Measurements from ENCODE around the gene TUBB4B. TPM values are rescaled to one million over a fixed set of nuclear protein-coding genes. Genes with fewer than 3 reads are reported as not detected.

TUBB4B gene
- total RNA-seq, 4 donors from 2014 or later: 92.0 to 213 (median 150) TPM

DNA sequence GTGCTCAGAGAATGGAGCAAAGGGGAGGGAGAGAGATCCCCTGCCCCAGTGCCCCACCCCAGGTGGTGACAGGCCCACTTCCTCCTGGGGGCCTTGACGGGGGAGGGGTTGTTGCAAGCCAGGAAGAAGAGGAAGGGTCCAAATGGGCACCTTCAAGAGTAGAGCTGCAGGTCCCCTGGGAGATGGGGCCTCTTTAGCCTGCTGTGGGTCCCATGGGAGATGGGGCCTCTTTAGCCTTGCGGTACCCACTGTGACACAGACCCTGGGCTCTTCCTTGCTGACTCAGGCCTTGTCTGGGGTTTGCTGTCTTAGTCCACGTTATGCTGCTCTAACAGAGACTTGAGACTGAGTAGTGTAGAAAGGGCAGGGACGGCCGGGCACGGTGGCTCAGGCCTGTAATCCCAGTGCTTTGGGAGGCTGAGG, 26.9 kb downstream of the TUBB4B start:
- TF ChIP-seq, protein P1, sequence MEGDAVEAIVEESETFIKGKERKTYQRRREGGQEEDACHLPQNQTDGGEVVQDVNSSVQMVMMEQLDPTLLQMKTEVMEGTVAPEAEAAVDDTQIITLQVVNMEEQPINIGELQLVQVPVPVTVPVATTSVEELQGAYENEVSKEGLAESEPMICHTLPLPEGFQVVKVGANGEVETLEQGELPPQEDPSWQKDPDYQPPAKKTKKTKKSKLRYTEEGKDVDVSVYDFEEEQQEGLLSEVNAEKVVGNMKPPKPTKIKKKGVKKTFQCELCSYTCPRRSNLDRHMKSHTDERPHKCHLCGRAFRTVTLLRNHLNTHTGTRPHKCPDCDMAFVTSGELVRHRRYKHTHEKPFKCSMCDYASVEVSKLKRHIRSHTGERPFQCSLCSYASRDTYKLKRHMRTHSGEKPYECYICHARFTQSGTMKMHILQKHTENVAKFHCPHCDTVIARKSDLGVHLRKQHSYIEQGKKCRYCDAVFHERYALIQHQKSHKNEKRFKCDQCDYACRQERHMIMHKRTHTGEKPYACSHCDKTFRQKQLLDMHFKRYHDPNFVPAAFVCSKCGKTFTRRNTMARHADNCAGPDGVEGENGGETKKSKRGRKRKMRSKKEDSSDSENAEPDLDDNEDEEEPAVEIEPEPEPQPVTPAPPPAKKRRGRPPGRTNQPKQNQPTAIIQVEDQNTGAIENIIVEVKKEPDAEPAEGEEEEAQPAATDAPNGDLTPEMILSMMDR (IDR thresholded peaks at IDR 0.05; ENCODE audit: low read depth): no peak

DNA sequence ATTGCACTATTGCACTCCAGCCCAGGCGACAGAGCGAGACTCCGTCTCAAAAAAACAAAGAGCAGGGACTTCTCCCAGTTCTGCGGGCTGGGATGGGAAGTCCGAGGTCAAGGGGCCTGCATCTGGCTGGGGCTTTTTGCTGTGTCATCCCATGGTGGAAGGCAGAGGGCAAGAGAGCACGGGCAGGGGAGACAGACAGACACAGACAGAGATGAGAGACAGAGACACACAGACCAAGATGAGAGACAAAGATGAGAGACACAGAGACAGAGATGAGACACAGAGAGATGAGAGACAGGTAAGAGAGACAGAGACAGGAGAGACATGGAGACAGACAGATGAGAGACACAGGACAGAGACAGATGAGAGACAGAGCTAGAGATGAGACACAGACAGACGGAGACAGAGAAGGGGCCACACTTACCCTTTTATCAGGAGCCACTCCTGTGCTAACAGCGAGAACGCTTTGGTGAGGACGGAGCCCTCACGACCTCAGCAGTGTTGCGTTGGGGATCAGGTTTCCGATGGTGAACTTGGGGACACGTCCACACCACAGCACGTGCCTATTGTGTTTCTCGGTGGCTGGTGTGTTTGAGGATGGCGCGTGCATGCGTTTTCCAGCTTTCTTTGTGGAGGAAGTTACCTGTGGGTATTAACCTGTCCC, 27.6 kb downstream of the TUBB4B start:
- TF ChIP-seq, protein P1 (IDR thresholded peaks at IDR 0.05; ENCODE audit: low read depth): no peak

DNA sequence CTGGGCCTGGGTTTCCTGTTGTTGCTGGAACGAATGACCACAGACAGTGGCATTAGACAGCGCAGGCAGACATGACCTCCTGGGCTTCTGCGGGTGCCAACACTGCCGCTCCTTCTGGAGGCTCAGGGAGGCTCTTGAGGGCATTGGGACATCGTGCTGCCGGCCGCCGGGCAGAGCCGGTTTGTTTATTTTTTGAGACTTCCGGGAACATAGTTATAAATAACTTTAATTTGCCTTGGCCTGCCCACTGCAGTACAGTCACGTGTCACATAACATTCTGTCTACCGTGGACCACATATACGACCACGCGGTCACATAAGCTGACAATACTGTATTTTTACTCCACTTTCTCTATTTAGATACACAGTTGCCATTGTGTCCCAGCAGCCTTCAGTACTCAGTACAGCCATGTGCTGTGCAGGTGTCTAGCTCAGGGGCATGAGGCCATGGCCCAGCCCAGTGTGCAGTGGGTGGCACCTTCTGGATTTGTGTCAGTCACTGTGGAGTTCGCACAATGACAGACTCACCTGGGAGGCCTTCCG, 28.2 kb downstream of the TUBB4B start:
- TF ChIP-seq, protein P1 (IDR thresholded peaks at IDR 0.05; ENCODE audit: low read depth): no peak

DNA sequence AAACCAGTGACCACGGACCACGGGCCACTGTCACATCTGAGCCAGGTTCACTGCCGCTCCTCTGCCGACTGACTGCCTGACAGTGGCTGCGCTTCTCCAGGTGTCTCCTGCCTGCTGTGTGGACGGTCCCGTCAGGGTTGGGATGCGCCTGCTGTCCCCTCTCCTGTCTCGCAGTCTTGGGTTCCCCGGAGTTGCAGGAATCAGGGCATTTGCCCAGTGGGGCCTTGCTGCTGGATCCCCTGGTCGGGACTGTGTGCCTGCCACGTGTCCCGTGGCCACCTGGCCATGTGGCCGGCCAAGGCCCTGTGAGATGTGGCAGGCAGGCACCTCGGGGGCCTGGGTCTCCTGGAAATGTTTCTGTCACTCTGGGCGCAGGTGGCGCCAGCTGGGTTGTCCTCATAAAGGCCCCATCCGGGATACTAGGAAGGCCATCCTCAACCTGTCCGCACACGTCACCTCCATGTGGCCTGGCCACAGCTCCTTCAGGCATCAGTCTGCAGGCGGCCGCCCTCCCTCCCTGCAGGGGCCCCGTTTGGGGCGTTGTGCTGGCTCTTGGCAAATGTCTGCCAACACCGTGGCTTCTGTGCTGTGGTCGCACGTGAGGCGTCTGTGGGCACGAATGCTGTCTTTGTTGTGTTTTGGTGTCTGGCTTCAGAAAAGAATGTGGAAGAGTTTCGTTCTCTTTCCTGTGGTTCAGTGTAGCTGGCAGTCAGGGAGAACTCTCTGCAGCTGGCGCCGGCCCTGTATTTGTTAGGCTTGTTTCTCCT, 30.0 kb downstream of the TUBB4B start:
- TF ChIP-seq, protein P1 (IDR thresholded peaks at IDR 0.05; ENCODE audit: low read depth): no peak

DNA sequence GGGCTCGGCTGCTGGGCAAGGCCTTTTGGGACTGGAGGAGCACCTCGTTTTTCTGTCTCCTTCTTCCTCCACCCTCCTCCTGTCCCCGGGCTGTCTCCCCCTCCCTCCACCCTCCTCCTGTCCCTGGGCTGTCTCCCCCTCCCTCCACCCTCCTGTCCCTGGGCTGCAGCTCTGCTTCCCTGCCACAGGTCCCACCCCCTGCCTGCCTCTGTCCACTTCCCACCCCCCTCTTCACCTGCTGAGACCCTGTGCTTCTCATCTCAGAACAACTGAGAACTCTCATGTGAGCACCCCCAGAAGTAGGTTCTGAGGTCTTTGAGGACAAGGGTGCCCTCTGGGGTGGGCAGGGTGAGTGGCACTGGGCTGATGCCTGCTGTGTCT, 30.6 kb downstream of the TUBB4B start:
- TF ChIP-seq, protein P1 (IDR thresholded peaks at IDR 0.05; ENCODE audit: low read depth): no peak

DNA sequence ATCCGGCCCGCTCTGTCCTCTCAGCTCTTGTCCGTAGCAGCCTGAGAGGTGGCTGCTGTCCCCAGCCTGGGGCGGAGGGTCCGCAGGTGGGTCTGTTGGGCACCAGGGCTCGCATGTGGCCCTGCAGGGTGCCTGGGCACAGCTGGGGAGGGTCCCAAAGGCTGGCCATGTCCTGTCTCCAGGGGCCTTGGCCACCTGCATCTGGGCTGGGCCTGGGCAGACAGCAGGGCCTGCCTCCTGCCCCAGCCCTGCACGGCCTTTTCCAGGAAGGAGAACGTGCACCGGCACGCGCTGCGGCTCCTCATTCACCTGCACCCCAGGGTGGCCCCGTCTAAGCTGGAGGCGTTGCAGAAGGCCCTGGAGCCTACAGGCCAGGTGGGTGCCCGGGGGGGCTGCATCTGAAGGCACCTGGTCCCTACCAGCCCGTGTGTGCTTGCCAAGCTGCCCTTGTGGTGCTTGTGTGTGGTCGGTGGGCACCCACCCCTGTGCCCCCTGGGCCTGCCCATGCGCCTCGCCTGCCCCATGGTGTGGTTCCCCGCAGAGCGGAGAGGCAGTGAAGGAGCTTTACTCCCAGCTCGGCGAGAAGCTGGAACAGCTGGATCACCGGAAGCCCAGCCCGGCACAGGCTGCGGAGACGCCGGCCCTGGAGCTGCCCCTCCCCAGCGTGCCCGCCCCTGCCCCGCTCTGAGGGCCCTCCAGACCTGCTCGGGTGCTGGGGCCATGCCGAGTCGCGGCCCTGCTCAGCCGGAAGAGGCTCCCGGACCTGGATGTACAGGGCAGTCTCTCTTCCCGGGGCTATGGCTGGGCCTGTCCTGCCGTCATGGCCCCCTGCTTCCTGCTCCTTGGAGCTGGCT, 31.4 kb downstream of the TUBB4B start:
- TF ChIP-seq, protein P1 (IDR thresholded peaks at IDR 0.05; ENCODE audit: low read depth): no peak

All from subcutaneous adipose tissue (tissue), 4 donors.